GM03348 (cell line): Measurements from ENCODE around the gene ZNF248.
"Not testable (repeated sequence)": the region's sequence is repeated elsewhere in the genome, so short reads cannot be mapped to it uniquely, and the experiment has no call there.

Experiments
- DNase-seq: peaks from one replicate; pipeline ENCODE4 v3.0.0; 2012; ENCODE audit warnings: low spot score

The ZNF248 gene

DNA sequence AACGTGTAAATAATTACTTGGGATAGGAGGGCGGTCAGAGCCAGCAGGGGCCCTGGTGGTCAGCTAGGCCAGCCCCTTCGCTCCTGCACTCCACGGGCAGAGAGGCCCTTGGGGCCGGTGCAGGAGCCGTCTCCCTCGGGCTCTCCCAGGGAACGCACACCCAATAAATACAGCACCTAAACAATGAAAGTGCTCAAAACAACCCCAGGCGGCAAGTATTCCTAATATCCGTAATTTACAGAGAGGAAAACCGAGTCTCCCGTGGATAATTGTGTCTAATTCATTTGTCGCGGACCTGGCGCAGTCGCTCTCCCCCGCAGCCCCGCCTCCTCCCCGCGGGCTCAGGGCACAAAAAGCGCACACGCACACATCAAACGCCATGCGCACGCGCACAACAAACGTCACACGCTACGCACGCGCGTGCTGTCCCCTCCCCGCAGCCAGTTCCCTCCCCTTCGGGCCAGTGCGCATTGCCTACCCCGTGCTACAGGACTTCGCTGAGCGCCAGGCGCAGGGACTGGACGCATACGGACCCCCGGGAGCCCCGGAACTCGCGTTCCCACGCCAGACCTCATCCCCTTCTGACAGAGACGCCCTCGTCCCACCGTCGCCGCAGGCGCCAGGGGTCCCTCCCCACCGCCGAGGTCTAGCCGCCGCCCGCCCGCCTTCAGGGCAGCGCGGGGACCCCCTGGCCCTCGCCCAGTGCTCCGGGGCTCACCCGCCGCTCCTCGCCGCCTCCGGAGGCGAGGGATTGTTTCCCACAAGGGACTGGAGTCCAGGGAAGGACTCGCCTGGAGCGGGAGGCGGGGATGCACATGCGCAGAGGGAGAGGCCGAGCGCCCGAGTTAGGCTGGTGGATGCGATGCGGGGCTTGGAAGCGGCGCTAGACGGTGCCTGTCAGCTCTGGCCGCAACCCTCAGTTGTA is at the start of gene ZNF248:
Gene ZNF248, minus strand, starts transcription at position 324 of the 925 bp plus-strand sequence. CDS start 1,300 bp downstream, outside the sequence.
- peak; percentile 98 for DNase-seq

GRCh38 chr10:37906382-37906781 is 49.0 kb upstream of the ZNF248 start:
- DNase-seq, result no peak

GRCh38 chr10:37896436-37896835 is 39.0 kb upstream of the ZNF248 start:
- DNase-seq, result no peak

DNA sequence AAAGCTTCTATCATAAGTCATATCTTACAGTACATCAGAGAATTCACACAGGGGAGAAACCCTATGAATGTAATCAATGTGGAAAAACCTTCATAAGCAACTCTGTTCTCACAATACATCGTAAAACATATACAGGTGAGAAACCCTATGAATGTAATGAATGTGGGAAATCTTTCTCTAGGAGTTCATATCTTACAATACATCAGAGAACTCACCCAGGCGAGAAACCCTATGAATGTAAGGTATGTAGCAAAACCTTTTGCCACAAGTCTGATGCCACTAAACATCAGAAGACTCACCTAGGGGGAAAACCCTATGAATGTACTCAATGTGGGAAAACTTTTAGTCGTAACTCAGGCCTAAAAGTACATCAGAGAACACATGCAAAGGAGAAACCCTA is 38.3 kb upstream of the ZNF248 start:
- DNase-seq, result no peak

DNA sequence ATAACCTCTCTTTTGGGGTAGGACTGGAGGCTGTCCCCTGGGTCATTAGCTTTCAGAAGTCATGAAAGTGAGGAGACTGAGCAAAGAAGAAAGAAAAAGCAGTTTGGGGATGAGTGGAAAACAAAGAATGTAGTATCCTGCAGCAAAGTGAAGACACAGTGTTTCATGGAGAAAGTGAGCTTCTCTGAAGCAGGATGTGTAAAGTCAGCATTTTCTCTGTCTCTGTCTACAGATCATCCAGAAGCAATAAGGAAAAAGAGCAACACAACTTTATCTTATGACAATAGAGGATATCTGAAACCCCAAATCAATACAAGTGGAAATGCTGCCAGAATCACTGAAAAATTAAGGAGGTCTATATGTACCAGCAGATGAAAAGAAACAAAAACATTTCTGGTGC is 28.4 kb upstream of the ZNF248 start:
- no peak for DNase-seq

- DNase-seq, result no peak
These were observed 15.5 kb upstream of the ZNF248 start for GRCh38 chr10:37872955-37873354.

DNA sequence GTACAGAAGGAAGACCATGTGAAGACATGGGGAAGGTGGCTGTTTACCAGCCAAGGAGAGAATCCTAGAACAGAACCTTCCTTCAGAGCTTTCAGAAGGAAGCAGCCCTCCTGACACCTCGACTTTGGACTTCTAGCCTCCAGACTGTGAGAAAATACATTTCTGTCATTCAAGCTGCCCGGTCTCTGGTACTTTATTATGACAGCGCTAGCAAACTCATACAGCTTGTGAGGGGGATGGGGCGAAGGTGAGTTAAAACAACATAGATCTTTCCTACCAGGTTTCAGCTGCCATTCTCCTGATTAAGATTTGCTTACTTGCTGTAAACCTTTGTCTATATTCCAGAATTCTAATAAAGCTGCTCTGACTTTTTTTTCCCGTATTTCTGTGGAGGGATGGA is 14.9 kb upstream of the ZNF248 start:
- DNase-seq, result no peak

DNA sequence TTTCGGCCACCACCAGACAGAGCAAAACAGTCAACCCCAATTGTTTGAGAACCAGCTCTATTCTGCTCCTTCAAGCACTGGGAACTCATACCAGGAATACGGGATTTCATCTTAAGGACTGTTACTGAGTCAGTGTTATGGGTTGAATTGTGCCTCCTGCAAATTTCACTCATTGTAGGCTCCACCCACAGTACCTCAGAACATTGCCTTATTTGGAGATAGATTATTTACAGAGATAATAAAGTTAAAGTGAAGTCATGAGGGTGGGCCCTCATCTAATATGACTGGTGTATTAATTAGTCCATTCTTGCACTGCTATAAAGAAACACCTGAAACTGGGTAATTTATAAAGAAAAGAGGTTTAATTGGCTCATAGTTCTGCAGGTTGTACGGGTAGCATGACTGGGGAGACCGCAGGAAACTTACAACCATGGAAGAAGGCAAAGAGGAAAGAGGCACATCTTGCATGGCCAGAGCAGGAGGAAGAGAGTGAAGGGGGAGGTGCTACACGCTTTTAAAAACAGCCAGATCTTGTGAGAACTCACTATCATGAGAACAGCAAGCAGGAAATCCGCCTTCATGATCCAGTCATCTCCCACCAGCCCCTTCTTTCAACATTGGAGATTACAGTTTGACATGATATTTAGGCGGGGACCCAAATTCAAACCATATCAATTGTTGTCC is 14.3 kb upstream of the ZNF248 start:
- DNase-seq, result no peak

GRCh38 chr10:37871143-37871542 is 13.7 kb upstream of the ZNF248 start:
- DNase-seq, result no peak

GRCh38 chr10:37868796-37869195 is 11.4 kb upstream of the ZNF248 start:
- no peak for DNase-seq

DNA sequence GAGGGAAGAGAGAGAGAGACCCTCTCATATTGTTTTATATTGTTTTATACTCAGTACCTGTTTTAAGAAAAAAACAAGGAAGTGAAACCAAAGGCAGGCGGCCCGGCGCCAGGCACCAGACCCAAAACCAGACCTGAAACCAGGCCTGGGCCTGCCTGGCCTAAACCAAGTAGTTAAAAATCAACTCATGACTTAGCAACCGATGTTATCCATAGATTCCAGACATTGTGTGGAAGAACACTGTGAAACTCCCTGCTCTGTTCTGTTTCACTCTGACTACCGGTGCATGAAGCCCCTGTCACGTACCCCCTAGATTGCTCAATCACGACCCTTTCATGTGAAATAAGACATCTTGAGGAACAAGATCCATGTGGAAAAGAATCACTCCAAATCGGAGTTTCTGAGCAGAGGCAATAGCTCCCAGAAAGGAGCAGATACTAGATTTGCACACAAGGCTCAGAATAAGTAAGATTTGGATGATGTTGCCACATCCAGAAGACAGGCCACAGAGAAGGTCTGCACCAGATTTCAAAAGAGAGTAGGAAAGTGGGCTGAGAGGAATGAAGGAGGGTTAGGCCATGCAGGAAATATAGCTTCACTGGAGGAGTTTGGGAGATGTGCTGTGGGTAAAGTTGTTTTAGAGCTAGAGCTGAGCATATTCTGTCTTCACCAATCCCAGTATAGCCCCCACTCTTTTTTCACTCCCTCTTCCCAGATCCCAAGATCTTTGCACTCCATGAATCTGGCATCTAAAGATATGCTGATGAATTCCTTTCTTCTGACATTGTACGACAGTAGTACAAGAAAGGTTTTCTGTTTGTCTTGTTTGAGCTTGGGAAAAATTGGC is 8.8 kb upstream of the ZNF248 start:
- no peak for DNase-seq

DNA sequence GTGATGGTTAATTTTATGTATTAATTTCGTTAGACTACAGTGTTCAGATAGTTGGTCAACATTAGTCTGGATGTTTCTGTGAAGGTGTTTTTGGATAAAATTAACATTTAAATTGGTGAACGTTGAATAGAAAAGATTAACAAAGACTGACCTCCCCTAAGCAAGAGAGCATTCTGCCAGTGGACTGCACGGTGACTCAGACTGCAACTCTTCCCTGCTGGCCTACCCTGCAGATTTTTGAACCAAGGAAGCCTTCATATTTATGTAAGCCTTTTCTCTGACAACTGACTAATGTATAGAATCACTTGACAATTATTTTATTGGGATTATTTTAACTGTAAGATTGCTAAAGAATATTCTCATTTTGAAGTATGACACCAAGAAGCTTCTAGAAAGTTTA is 7.9 kb upstream of the ZNF248 start:
- DNase-seq, result no peak

- peak; percentile 49 for DNase-seq
These were observed 3.2 kb upstream of the ZNF248 start for GRCh38 chr10:37860494-37861190.

- not testable (repeated sequence) for DNase-seq
These were observed 1.9 kb upstream of the ZNF248 start for GRCh38 chr10:37859270-37859669.

- peak; percentile 30 for DNase-seq
These were observed 526 bp downstream of the ZNF248 start for GRCh38 chr10:37856881-37857286.

DNA sequence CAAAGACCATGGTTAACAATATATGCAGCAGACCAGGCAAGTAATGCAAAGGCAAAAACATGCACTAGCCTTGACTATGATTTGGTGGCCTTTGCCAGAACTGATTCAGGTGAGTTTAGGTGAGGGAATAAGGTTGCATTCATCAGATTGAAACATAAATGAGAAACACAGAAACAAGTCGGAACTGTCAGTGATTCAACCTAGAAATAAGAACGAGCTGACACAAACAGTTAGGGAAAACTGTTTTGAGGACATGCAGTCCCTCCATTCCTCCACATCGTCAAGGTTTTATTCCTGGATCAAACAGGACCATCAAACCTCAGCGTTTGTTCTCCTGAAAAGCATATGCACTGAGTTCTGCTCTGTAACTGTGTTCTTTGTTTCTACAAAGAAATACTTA is 1.8 kb downstream of the ZNF248 start:
- no peak for DNase-seq

GRCh38 chr10:37854626-37855025 is 2.8 kb downstream of the ZNF248 start:
- peak; percentile 6 for DNase-seq

GRCh38 chr10:37844644-37845043 is 12.8 kb downstream of the ZNF248 start:
- DNase-seq, result no peak

- DNase-seq, result no peak
These were observed 18.2 kb downstream of the ZNF248 start for GRCh38 chr10:37839243-37839642.

- no peak for DNase-seq
These were observed 25.7 kb downstream of the ZNF248 start for GRCh38 chr10:37831495-37832333.

- DNase-seq, result no peak
These were observed 30.6 kb downstream of the ZNF248 start for GRCh38 chr10:37826806-37827205.
